Esophagus muscularis mucosa (tissue), 4 donors: Measurements from ENCODE around the gene CLEC11A.
"Not testable (repeated sequence)": the region's sequence is repeated elsewhere in the genome, so short reads cannot be mapped to it uniquely, and the experiment has no call there.

Source experiments
- EP300 ChIP-seq: sonication (generic); formaldehyde crosslinking; IDR thresholded peaks from one replicate; pipeline ENCODE4 v1.6.1; 2017; ENCODE audit warnings: antibody characterized with exemption
- POLR2A ChIP-seq: fragments of 450-650 bp; IDR thresholded peaks from one replicate; pipeline ENCODE4 v1.6.1; 2017; ENCODE audit warnings: antibody characterized with exemption, moderate library complexity, mild to moderate bottlenecking, low read depth
- TF ChIP-seq, protein P1 (sequence below), 3 experiments: fragments of 200-600 bp in 2 of 3; fragments of 450-650 bp in 1 of 3; sonication (generic) in 2 of 3; IDR thresholded peaks; one replicate each; pipeline ENCODE4 v1.5.1; 2017 to 2019; ENCODE audit warnings: antibody characterized with exemption in 3 of 3, mild to moderate bottlenecking in 2 of 3, moderate library complexity in 1 of 3

DNA sequence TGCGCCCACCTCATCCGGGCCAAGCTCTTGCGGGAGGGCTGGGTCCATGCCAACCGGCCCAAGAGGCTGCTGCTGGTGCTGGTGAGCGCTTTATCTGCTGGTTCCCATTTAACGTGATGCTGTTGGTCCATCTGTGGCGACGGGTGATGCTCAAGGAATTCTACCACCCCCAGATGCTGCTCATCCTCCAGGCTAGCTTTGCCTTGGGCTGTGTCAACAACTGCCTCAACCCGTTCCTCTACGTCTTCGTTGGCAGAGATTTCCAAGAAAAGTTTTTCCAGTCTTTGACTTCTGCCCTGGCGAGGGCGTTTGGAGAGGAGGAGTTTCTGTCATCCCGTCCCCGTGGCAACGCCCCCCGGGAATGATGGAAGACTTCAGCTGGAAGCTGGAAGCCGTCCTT, 35.9 kb downstream of the CLEC11A start:
- TF ChIP-seq, protein P1, sequence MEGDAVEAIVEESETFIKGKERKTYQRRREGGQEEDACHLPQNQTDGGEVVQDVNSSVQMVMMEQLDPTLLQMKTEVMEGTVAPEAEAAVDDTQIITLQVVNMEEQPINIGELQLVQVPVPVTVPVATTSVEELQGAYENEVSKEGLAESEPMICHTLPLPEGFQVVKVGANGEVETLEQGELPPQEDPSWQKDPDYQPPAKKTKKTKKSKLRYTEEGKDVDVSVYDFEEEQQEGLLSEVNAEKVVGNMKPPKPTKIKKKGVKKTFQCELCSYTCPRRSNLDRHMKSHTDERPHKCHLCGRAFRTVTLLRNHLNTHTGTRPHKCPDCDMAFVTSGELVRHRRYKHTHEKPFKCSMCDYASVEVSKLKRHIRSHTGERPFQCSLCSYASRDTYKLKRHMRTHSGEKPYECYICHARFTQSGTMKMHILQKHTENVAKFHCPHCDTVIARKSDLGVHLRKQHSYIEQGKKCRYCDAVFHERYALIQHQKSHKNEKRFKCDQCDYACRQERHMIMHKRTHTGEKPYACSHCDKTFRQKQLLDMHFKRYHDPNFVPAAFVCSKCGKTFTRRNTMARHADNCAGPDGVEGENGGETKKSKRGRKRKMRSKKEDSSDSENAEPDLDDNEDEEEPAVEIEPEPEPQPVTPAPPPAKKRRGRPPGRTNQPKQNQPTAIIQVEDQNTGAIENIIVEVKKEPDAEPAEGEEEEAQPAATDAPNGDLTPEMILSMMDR (IDR thresholded peaks at IDR 0.05) = not testable (repeated sequence)
- not testable (repeated sequence) for TF ChIP-seq EP300, POLR2A
